ENCODE results near the gene TMEM165.

DNA sequence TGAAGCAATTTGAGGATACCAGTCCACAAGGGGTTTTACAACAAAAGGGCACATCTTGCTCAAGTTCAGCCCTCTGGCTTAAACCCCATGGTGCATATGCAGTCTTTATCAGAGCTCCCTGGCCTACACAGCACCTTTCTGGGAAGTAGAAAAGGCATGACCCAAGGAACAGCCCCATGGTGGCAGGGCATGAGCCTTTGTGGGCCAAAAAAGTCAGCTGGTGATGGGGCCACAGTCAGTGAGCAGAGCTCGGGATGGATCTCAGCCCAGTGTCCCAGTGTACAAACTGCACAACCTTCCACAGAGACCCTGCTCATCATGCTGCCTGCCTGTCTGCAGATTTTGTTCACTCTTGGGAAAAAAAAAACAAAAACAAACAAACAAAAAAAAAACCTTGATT lies 22.3 kb upstream of the TMEM165 start:
- TF ChIP-seq, protein P1, sequence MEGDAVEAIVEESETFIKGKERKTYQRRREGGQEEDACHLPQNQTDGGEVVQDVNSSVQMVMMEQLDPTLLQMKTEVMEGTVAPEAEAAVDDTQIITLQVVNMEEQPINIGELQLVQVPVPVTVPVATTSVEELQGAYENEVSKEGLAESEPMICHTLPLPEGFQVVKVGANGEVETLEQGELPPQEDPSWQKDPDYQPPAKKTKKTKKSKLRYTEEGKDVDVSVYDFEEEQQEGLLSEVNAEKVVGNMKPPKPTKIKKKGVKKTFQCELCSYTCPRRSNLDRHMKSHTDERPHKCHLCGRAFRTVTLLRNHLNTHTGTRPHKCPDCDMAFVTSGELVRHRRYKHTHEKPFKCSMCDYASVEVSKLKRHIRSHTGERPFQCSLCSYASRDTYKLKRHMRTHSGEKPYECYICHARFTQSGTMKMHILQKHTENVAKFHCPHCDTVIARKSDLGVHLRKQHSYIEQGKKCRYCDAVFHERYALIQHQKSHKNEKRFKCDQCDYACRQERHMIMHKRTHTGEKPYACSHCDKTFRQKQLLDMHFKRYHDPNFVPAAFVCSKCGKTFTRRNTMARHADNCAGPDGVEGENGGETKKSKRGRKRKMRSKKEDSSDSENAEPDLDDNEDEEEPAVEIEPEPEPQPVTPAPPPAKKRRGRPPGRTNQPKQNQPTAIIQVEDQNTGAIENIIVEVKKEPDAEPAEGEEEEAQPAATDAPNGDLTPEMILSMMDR (IDR thresholded peaks at IDR 0.05; ENCODE audit: extremely low read depth in 1 of 2, insufficient read depth in 1 of 2, low read depth in 1 of 2, low read length in 2 of 2): no peak
- TF ChIP-seq JUN (IDR thresholded peaks at IDR 0.05; ENCODE audit: borderline replicate concordance, insufficient read depth, insufficient read length, low read depth): no peak
- TF ChIP-seq EZH2 (IDR thresholded peaks at IDR 0.05; ENCODE audit: borderline replicate concordance, low read depth, low read length, severe bottlenecking): no peak
- no peak for TF ChIP-seq POLR2A (IDR thresholded peaks at IDR 0.05; ENCODE audit: low read depth, low read length)
- TF ChIP-seq POLR2AphosphoS5 (IDR thresholded peaks at IDR 0.05; ENCODE audit: insufficient read depth, low read depth, low read length): no peak
- TF ChIP-seq FOS (IDR thresholded peaks at IDR 0.05; ENCODE audit: borderline replicate concordance, insufficient read depth, low read length): no peak
- TF ChIP-seq, protein P2, sequence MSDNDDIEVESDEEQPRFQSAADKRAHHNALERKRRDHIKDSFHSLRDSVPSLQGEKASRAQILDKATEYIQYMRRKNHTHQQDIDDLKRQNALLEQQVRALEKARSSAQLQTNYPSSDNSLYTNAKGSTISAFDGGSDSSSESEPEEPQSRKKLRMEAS (IDR thresholded peaks at IDR 0.05; ENCODE audit: insufficient read depth, insufficient read length): no peak
- no peak for TF ChIP-seq MYC (IDR thresholded peaks at IDR 0.05; ENCODE audit: low read depth, low read length)

All from endothelial cell of umbilical vein (primary cell).